ENCODE results near the gene PDCD1.

PDCD1 gene

DNA sequence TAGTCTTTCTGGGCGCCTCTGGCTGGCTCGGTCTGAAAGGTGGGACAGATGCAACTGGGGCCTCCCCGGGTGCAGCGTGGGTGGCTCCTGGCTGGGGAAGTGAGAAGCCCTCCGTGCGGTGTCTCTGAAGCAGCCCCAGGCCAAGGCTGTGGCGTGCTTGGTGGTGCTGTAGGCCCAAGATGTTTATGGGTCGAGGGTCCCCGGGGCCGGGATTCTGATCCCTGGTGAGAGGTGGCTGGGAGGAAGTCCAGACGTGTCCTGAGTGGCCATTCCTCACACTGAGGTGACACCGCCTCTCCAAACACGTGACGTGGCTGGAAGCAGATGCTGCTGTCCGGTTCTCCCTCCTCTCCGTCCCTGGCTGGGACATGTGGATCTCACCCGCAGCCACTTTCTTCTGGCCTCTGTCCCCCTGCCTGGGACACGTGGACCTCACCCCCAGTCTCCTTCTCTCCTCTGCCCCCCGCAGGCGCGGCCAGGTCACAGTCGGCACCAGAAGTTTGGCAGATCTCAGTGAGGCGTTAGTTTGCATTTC, 23.5 kb upstream of the PDCD1 start:
- DNase-seq (ENCODE audit: low read depth) = peak; percentile 68
- TF ChIP-seq, protein P1, sequence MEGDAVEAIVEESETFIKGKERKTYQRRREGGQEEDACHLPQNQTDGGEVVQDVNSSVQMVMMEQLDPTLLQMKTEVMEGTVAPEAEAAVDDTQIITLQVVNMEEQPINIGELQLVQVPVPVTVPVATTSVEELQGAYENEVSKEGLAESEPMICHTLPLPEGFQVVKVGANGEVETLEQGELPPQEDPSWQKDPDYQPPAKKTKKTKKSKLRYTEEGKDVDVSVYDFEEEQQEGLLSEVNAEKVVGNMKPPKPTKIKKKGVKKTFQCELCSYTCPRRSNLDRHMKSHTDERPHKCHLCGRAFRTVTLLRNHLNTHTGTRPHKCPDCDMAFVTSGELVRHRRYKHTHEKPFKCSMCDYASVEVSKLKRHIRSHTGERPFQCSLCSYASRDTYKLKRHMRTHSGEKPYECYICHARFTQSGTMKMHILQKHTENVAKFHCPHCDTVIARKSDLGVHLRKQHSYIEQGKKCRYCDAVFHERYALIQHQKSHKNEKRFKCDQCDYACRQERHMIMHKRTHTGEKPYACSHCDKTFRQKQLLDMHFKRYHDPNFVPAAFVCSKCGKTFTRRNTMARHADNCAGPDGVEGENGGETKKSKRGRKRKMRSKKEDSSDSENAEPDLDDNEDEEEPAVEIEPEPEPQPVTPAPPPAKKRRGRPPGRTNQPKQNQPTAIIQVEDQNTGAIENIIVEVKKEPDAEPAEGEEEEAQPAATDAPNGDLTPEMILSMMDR (IDR thresholded peaks at IDR 0.05; ENCODE audit: insufficient read depth, low read depth, low read length, missing control alignments) = peak; percentile 33
- H3K4me3 ChIP-seq (ENCODE audit: low read depth, low read length) = peak overlapping the region; percentile 65

DNA sequence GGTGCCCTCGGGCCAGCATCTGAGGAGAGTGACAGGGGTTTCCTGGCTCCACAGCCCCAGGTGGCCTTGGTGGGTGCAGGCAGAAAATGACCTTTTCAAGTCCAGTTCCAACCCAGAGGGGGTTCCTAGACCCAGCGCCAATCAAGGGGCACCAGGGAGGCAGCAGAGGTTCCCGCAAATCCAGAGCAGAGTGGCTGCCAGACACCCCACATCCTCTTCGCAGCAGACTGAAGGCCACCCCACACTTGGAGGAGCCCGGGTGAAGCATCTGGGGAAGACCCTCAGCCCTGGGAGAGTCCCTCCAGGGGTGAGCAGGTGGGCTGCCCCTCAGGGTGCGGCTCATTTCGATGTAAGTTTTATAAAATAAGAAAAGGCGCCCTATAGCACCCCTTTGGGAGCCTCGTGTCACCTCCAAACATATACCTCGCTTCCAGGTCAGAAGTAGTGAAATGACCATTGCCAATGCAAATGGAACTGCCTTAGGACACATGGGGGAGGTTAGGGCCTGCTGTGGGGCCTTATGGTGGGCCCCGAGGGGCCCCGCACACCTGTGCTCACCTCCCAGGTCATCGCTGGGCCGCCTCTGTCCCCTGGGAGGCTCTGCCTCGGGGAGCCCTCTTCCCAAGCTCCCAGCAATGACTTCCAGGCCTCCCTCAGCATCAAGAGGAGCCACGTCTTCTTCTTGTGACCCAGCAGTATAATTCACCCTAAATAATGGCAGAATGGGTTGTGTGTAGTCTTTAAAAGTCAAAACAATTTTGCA, 21.8 kb upstream of the PDCD1 start:
- H3K4me3 ChIP-seq (ENCODE audit: low read depth, low read length) = peak overlapping the region; percentile 78
- TF ChIP-seq, protein P1 (IDR thresholded peaks at IDR 0.05; ENCODE audit: insufficient read depth, low read depth, low read length, missing control alignments) = no peak
- no peak for DNase-seq (ENCODE audit: low read depth)

DNA sequence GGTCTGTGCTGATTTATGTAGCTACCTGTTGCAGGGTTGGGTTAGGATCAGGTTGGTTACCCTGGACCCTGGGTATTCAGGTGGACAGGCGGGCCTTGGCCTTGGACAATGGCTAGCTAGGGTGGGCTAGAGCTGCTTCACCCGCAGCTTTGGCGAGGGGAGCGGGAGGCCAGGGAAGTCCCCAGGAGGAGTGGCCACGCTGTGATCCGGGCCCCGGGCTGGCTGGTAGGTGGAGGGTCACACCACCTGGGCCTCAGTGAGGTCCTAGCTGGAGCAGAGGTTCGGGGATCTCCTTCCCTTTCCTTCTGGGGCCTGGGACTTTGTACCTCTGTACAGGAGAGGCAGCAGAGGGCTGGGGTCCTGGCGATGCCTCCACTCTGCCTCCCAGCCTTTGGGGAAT, 20.6 kb upstream of the PDCD1 start:
- H3K4me3 ChIP-seq (ENCODE audit: low read depth, low read length) = no peak overlapping the region
- DNase-seq (ENCODE audit: low read depth) = no peak
- TF ChIP-seq, protein P1 (IDR thresholded peaks at IDR 0.05; ENCODE audit: insufficient read depth, low read depth, low read length, missing control alignments) = no peak

DNA sequence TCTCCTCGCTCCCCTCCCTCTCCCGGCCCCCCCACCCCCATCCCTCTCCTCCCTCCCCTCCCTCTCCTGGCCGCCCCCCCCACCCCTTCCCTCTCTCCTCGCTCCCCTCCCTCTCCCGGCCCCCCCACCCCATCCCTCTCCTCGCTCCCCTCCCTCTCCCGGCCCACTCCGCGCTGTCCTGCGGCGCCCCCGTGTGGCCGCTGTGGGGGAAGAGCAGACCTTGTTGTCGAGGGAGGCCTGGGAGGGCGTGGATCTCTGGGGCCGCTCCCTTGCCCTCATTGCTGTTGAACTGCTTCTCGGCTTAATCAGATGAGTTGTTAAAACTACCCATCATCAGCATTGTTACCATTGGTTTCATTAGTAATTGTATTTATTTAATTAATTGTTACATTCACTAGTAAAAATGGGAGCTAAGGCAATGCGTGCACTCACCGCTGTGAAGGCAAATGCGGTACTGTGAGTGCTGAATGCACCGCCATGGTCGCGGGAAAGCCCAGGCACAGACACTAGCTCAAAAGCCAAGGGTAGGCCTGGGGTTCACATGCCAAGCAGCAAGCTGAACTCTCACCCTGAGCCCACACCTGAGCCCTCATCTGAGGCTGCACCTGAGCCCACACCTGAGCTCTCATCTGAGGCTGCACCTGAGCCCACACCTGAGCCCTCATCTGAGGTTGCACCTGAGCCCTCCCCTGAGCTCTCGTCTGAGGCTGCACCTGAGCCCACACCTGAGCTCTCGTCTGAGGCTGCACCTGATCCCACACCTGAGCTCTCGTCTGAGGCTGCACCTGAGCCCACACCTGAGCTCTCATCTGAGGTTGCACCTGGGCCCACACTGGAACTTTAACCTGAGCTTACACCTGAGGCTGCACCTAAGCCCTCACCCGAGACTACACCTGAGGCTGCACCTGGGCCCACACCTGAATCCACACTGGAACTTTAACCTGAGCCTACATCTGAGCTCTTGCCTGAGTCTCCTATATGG, 19.6 kb upstream of the PDCD1 start:
- no peak overlapping the region for H3K4me3 ChIP-seq (ENCODE audit: low read depth, low read length)
- peak; percentile 81 for DNase-seq (ENCODE audit: low read depth)
- TF ChIP-seq, protein P1 (IDR thresholded peaks at IDR 0.05; ENCODE audit: insufficient read depth, low read depth, low read length, missing control alignments) = peak; percentile 78

DNA sequence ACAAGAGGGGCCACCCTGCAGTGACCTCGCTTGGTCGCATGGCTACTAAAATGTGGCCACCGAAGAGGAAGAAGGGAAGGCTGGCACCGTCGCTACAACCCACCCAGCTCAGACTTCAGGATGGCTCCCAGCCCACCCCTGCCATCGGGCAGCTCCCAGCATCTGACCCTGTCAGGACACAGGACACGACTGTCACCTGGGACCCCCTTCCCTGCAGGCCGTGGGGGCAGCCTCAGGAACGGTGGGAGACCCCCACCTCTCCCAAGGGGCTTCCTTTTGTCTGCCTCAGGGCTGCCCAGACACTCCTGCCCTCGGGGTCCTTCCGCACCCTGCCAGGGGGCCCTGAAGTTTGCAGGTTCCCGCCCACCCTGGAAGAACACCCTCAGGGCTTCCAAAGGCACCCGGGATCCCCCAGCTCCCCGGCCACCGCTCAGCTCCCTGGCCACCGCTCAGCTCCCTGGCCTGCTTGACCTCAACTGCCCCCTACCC, 18.5 kb upstream of the PDCD1 start:
- no peak for DNase-seq (ENCODE audit: low read depth)
- no peak overlapping the region for H3K4me3 ChIP-seq (ENCODE audit: low read depth, low read length)
- TF ChIP-seq, protein P1 (IDR thresholded peaks at IDR 0.05; ENCODE audit: insufficient read depth, low read depth, low read length, missing control alignments) = no peak

DNA sequence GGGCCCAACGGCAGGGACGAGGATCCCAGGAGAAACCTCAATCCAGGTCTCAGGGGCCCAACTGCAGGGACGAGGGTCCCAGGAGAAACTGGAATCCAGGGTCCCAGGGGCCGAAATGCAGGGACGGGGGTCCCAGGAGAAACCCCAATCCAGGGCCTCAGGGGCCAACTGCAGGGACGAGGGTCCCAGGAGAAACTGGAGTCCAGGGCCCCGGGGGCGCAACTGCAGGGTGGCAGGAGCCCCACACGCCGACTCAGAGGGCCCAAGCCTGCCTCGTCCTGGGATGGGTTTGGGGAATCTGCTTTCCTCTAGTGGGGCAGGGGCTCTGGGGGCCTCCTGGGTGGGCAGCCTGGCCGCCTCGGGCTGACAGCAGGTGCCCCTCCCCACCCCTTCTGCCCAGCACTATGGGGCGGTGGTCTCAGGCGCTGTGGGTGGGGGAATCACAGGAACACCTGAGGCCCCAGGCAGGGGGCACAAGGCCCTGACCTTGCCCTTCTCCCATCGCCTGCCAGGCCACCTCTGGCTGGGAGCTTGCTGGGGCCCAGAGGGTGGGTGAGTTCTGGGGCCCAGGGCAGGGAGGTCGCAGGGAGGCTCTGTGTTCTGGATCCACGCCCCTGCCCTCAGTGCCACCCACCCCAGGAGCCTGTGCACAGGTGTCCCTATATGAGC, 18.0 kb upstream of the PDCD1 start:
- no peak for DNase-seq (ENCODE audit: low read depth)
- H3K4me3 ChIP-seq (ENCODE audit: low read depth, low read length) = no peak overlapping the region
- TF ChIP-seq, protein P1 (IDR thresholded peaks at IDR 0.05; ENCODE audit: insufficient read depth, low read depth, low read length, missing control alignments) = no peak
